Activated T-helper 2 cell treated with anti-CD3 and anti-CD28 coated beads, Interferon-gamma antibody, Interleukin-2, Interleukin-4, amounts not matched to agents 10 μg/mL and 5 μg/mL and 100 μg/mL, durations not matched to agents 14 hours and 24 hours and 36 hours (primary cell): ENCODE measurements around the gene TRAF3IP3. TPM values are rescaled to one million over a fixed set of nuclear protein-coding genes. Genes with fewer than 3 reads are reported as not detected.
"Not testable (repeated sequence)": the region's sequence is repeated elsewhere in the genome, so short reads cannot be mapped to it uniquely, and the experiment has no call there.

Source experiments
- DNase-seq: peaks from one replicate; pipeline ENCODE4 v3.0.0; 2021; ENCODE audit warnings: low spot score
- H3K27ac Mint-ChIP-seq: one replicate; pipeline ENCODE4 v1.8.0; 2021; ENCODE audit warnings: mixed read lengths
- H3K27me3 Mint-ChIP-seq: one replicate; pipeline ENCODE4 v1.8.0; 2021; ENCODE audit warnings: low read depth, mixed read lengths
- H3K36me3 Mint-ChIP-seq: one replicate; pipeline ENCODE4 v1.8.0; 2021; ENCODE audit warnings: low read depth, mixed read lengths
- H3K4me1 Mint-ChIP-seq: one replicate; pipeline ENCODE4 v1.8.0; 2021; ENCODE audit warnings: low read depth, mixed read lengths
- H3K4me3 Mint-ChIP-seq: one replicate; pipeline ENCODE4 v1.8.0; 2021; ENCODE audit warnings: low read depth, mild to moderate bottlenecking, moderate library complexity, mixed read lengths
- H3K9me3 Mint-ChIP-seq: one replicate; pipeline ENCODE4 v1.8.0; 2021; ENCODE audit warnings: mixed read lengths
- intact Hi-C: fragments of 100-400 bp; cut with micrococcal nuclease; formaldehyde crosslinking; loops from one replicate; pipeline ENCODE4 v1.15.1; 2023
- total RNA-seq: library from RNA; stranded (reverse); gene quantifications from 2 replicates; pipeline ENCODE4 v1.2.3, GENCODE V29; 2022

TRAF3IP3 gene
- total RNA-seq, 1 donor from 2014 or later = 386 TPM

DNA sequence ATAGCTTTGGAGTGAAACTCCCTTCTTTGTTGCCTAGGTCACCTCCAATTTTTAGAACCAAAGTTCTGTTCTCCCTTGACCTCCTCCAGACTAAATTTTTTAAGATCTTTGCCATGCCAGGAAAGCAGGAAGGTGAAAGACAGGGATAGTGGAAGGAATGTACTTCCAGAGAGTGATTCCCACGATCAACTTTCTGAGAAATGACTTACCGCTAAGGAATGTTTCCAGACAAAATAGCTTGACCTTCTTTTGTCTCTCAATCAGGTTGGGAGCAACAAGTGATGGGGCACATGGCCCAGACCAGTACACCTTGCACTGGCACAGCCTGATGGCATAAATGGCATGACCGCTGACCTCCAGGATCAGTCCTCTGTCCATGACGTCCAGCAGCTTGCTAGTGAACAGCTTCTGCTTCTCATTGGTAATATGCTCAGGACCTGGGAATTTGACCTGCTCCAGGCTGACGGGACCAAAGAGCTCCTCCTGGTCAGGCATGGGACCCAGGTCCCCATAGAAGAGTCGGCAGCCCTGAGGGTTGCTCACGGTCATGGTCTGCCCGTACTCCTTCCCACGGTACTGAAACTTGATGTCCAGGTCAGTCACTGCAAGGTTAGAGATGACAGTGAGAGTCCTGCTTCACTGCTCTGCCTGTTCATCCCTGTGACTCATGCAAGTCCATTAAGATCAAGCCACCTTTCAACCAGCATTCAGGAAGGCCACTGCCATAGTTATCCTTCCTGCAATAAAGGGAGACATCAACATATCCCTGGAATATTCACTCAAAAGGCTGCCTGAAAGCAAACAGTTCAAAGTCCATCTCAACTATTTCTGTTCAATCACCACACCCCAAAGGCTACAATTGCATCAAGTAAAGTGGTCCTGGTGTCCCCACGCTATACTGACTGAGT lies 34.7 kb downstream of the TRAF3IP3 start:
- Mint-ChIP-seq H3K9me3 (no peaks in the 10 kb centered on the region), H3K4me1 (peaks cover 29% of the 10 kb centered on the region), H3K27me3 (peaks cover 13% of the 10 kb centered on the region), H3K36me3 (no peaks in the 10 kb centered on the region), H3K27ac (no peak overlapping the region), H3K4me3 (no peak overlapping the region)
- no peak for DNase-seq
- intact Hi-C loops = no loop called here

DNA sequence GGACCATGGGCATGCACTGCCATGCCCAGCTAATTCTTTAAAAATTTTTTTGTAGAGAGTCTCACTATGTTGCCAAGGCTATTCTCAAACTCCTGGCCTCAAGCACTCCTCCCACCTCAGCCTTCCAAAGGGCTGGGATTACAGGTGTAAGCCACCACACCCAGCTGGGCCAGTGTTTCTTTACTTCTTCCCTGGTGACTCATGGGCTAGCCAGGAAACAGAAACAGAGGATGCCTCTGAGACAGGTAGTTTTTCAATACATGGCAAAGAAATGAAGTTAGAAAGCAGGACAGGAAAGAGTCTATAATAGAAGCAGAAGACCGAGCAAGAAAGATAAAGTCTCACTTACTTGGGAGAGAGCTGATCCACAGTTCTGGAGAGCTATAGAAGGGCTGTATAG lies 36.1 kb downstream of the TRAF3IP3 start:
- Mint-ChIP-seq H3K36me3 (no peaks in the 10 kb centered on the region), H3K9me3 (no peaks in the 10 kb centered on the region), H3K4me3 (no peak overlapping the region), H3K27ac (no peak overlapping the region), H3K4me1 (peaks cover 22% of the 10 kb centered on the region), H3K27me3 (peaks cover 13% of the 10 kb centered on the region)
- intact Hi-C loops = no loop called here
- no peak for DNase-seq

DNA sequence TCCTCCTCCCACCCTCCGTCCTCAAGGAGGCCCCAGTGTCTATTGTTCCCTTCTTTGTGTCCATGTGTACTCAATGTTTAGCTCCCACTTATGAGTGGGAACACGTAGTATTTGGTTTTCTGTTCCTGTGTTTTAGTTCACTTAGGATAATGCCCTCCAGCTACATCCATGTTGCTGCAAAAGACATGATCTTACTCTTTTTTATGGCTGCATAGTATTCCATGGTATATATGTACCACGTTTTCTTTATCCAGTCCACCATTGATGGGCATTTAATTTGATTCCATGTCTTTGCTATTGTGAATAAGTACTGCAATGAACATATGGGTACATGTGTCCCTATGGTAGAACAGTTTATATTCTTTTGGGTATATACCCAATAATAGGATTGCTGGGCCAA lies 37.9 kb downstream of the TRAF3IP3 start:
- DNase-seq, H3K4me3 Mint-ChIP-seq, intact Hi-C loops, H3K9me3 Mint-ChIP-seq, H3K36me3 Mint-ChIP-seq, H3K27ac Mint-ChIP-seq: not testable (repeated sequence)
- peaks cover 15% of the 10 kb centered on the region for H3K27me3 Mint-ChIP-seq
- H3K4me1 Mint-ChIP-seq = peaks cover 17% of the 10 kb centered on the region

DNA sequence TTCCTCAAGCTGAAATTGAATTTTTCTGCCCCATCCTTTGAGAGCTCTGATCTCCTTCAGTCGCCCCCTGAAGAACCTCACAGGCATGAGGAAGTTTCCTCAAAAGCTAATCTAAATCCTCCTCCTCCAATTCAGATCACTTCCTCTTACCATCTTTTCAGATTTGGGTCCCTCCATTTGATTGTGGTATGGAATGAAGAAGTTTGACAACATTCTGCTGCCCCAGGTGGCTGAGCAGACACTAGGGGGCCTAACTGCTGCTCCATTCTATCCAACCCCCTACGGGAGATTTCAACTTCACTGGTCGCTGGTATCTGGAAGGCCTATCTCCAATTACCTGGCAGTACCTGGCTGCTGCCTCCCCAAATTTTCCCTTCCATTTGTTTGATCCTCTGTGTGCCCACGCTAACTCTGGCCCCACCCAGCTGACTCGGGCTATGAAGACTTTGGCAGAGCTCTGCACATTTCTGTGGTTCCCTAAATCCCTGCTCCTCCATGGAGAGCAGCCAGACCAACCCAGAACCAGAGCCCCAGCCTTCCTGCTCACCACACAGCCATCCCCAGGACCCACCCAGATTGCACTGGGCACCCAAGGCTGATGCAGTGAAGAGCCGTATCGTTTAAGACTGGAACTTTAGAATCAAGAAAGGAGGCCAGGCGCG lies 42.3 kb downstream of the TRAF3IP3 start:
- H3K4me1 Mint-ChIP-seq = peaks cover 5% of the 10 kb centered on the region
- intact Hi-C loops = no loop called here
- no peak overlapping the region for H3K27ac Mint-ChIP-seq
- H3K36me3 Mint-ChIP-seq = no peaks in the 10 kb centered on the region
- no peak overlapping the region for H3K4me3 Mint-ChIP-seq
- no peaks in the 10 kb centered on the region for H3K9me3 Mint-ChIP-seq
- DNase-seq = no peak
- H3K27me3 Mint-ChIP-seq = peaks cover 17% of the 10 kb centered on the region

DNA sequence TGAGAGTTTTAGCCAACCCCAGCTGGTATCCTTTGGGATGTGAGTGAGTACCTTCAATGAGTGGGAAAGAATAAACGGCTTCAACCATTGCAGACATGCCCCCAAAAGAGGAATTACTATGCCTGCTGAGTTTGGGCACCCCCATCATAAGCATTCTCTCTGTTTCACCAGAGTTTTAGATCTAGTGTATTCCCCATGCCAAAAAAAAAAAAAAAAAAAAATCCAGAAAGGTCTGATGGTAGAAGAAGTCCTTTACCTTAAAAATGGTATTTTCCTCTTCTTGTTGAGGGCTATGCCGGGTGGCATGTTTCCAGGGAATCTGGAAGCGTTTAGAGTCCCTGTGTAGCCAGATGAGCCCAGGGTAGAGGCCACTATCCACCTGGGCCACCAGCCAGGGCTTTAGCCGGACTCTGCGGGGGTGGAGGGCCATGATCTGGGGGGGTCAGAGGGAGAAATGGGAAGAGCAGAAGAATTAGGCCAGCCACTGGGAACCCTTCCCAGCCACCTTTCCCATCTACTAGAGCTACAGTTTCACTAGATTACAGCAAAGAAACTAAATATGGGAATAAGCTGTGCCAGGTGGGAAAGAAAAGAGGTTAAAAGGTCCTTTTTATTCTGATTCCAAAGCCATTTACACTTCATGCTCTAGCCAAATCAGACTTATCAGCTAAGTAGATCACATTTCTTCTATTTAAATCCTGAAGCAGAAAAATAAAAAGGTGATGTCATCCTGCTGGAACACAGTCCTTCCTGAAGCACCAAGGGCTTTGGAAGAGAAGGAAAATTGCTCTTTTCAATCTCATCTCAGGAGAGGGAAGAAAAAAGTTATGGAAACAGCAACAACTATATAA lies 45.4 kb downstream of the TRAF3IP3 start:
- Mint-ChIP-seq H3K4me1 (peaks cover 8% of the 10 kb centered on the region), H3K27ac (no peak overlapping the region), H3K36me3 (no peaks in the 10 kb centered on the region), H3K27me3 (peaks cover 12% of the 10 kb centered on the region), H3K4me3 (no peak overlapping the region), H3K9me3 (no peaks in the 10 kb centered on the region)
- no peak for DNase-seq
- intact Hi-C loops = no loop called here

DNA sequence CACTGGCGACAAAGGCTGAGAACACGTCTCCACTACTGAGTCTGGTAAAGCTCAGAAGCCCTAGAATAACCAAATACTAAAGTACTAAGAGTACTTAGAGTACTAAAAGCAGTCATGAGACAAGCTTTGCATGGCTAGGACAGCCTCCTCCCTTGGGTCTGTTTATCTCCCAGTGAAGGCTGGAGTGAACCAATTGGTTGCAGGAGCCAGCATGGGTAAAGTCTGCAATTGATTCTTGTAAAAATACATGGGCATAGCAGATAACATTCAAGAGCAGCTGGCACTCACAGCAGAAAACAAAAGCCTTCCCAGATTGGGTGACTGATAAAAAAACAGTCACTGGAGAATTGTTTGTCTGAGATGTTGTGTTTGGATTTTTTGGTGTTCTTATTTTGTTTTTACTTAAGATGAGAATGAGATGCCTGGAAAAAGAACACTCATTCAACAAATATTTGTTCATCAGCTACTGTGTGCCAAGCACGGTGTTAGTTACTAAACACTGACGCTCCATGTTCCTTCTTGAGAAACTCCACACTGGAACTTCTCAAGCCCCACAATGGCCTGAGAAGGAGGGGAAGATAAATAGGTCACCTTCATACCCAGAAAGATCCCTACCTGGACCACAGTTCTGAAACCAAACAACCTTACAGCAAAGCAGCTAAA lies 46.4 kb downstream of the TRAF3IP3 start:
- H3K36me3 Mint-ChIP-seq = no peaks in the 10 kb centered on the region
- H3K27me3 Mint-ChIP-seq = peaks cover 12% of the 10 kb centered on the region
- H3K9me3 Mint-ChIP-seq = no peaks in the 10 kb centered on the region
- no peak overlapping the region for H3K4me3 Mint-ChIP-seq
- intact Hi-C loops = no loop called here
- peaks cover 10% of the 10 kb centered on the region for H3K4me1 Mint-ChIP-seq
- H3K27ac Mint-ChIP-seq = no peak overlapping the region
- no peak for DNase-seq

DNA sequence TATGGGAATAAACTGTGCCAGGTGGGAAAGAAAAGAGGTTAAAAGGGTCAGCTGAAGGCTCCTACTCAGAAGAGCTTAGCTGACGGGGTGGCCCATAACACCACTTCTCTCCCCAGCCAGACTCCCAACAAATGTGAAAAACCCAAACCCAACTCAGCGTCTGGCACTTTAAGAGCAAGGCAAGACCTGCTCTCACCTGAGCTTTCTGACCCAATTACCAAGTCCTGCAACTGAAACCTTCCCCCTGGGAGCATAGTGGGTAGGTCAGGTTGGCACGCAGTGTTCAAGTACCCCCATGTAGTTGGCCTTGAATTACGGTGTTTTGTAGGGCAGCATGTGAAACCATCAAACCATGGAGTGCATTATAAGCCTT lies 46.9 kb downstream of the TRAF3IP3 start:
- Mint-ChIP-seq H3K9me3 (no peaks in the 10 kb centered on the region), H3K4me1 (peaks cover 14% of the 10 kb centered on the region), H3K36me3 (no peaks in the 10 kb centered on the region), H3K27me3 (peaks cover 12% of the 10 kb centered on the region), H3K27ac (no peak overlapping the region), H3K4me3 (no peak overlapping the region)
- intact Hi-C loops = no loop called here
- no peak for DNase-seq

DNA sequence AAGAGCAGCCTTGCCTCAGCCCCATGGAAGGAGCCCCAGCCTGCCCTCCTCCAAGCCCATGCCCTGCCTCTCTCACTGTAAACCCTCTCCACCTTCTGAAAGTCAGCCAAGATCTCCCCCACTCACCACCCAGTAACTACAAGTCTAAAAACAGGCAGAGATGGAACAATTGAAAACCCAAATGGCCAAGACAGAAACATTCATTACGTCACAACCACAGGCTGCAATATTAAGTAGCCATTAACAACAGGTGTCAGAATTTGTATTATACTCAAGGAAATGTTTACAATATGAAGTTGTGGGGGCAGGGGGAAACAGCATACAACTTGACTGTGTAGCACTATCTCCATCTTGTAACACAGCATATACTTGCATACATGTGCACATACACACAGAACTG lies 47.7 kb downstream of the TRAF3IP3 start:
- Mint-ChIP-seq H3K9me3 (no peaks in the 10 kb centered on the region), H3K4me1 (peaks cover 15% of the 10 kb centered on the region), H3K27me3 (peaks cover 10% of the 10 kb centered on the region), H3K27ac (no peak overlapping the region), H3K36me3 (no peaks in the 10 kb centered on the region), H3K4me3 (no peak overlapping the region)
- intact Hi-C loops = no loop called here
- DNase-seq = no peak

DNA sequence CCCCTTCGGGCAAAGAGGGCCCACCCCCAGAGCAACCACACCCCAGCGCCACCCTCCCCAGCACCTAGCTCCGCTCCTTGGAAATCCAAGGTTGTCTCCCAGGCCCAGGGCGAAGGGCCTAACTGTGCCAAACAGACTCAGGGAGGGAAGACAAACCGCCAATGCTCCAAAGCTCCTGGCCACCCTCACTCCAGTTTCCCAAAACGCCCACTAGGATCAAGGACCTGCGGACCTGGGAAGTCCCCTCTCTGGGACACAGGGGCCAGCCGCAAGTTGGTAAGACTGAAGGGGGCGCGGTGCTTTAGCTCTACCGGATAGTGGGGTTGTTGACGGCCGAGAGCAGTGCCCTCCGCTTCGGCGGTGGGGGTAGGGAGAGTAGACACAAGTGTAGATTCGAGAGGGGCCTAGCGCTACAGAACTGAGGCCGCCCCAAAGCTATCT lies 49.5 kb downstream of the TRAF3IP3 start:
- H3K36me3 Mint-ChIP-seq = no peaks in the 10 kb centered on the region
- H3K4me1 Mint-ChIP-seq = peaks cover 12% of the 10 kb centered on the region
- DNase-seq = no peak
- intact Hi-C loops = no loop called here
- H3K9me3 Mint-ChIP-seq = no peaks in the 10 kb centered on the region
- no peak overlapping the region for H3K27ac Mint-ChIP-seq
- H3K4me3 Mint-ChIP-seq = no peak overlapping the region
- peaks cover 10% of the 10 kb centered on the region for H3K27me3 Mint-ChIP-seq

DNA sequence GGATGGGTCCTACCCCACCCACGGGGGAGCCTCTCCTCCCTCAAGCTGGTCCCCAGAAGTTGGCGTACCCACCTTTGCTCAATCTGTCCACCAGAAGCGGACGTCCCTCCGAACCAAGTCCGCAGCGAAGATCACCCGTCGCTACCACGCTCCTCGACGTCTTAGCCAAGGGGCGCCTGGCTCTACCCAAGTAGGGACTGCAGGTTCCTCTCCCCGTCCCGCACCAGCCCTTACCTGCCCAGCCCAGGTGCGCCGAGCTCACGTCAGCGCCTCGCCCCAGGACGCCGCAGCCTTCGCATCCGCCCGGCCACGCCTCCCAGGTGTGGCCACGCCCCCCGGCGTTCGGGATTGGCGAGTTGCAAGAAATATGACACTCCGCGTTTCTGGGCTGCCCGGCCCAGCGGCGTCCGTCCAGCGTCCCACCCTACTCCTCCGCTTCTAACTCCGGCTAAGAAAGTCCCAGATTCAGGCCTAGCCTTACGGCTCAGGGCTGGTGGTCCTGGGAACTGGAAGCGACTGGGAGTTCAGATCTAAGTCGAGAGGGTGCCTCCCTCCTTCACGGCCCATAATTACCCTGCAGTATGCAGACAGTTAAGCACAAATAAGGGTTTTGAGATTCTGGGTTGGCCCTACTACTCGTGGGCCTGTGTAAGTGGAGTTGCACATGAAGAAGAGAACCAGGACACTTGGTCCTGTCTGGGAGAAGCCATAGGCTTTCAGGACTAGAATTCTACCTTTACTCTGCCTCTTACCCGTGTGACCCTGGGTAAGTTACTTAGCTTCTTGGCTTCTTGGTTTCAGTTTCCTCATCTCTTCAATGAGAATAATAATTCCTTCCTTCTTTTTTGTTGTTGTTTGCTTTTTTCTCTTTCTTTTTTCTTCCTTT lies 50.3 kb downstream of the TRAF3IP3 start, which contains the start of gene IRF6:
Gene IRF6, minus strand, starts transcription at position 268 of the 886 bp plus-strand sequence. CDS start 4,729 bp downstream, outside the sequence.
- no peak within 1 kb of the TSS for H3K4me3 Mint-ChIP-seq
- intact Hi-C loops = no loop called here
- H3K27me3 Mint-ChIP-seq = peaks cover 8% of the 10 kb centered on the region
- no peak for DNase-seq
- peaks cover 12% of the 10 kb centered on the region for H3K4me1 Mint-ChIP-seq
- H3K27ac Mint-ChIP-seq = no peak within 1 kb of the TSS
- H3K9me3 Mint-ChIP-seq = no peaks in the 10 kb centered on the region
- no peaks in the 10 kb centered on the region for H3K36me3 Mint-ChIP-seq

DNA sequence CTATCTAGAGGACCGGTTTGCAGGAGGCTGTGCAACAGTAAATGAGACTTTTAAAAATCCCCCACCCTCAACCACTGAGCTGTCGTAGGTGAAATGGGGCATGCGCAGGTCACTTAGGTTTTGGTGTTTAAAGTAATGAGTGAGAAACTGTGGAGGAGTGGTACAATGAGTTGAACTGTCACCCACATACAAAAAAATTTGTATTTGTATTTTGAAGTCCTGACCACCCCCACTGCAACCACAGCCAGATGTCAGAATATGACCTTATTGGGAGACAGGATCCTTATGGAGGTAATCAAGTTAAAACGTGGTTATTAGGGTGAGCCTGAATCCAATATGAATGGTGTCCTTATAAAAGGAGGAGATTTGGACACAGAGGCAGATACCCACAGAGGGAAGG lies 51.7 kb downstream of the TRAF3IP3 start:
- no peaks in the 10 kb centered on the region for H3K9me3 Mint-ChIP-seq
- H3K27me3 Mint-ChIP-seq = peaks cover 6% of the 10 kb centered on the region

More for the DNA sequence above, 51.7 kb downstream of the TRAF3IP3 start:
- no peaks in the 10 kb centered on the region for H3K36me3 Mint-ChIP-seq
- no peak overlapping the region for H3K4me3 Mint-ChIP-seq
- intact Hi-C loops = no loop called here
- no peak overlapping the region for H3K27ac Mint-ChIP-seq
- peaks cover 12% of the 10 kb centered on the region for H3K4me1 Mint-ChIP-seq
- DNase-seq = no peak
